Occipital lobe (tissue), 2 donors: ENCODE measurements around the gene TCF3. TPM values are rescaled to one million over a fixed set of nuclear protein-coding genes. Genes with fewer than 3 reads are reported as not detected.
A peak's percentile ranks its signal among the peaks of the same experiment; 100 is the strongest.
"Not testable (repeated sequence)": the region's sequence is repeated elsewhere in the genome, so short reads cannot be mapped to it uniquely, and the experiment has no call there.

Source experiments
- DNase-seq: peaks from one replicate; lab custom pipeline; 2025; lab: John Stamatoyannopoulos, UW
- total RNA-seq: library from RNA; depleted of rRNA; stranded (reverse); fragments of >200 nt; gene quantifications from one replicate; pipeline ENCODE4 v1.2.3, GENCODE V29; 2014

TCF3 gene
- total RNA-seq, result 20.9 TPM

DNA sequence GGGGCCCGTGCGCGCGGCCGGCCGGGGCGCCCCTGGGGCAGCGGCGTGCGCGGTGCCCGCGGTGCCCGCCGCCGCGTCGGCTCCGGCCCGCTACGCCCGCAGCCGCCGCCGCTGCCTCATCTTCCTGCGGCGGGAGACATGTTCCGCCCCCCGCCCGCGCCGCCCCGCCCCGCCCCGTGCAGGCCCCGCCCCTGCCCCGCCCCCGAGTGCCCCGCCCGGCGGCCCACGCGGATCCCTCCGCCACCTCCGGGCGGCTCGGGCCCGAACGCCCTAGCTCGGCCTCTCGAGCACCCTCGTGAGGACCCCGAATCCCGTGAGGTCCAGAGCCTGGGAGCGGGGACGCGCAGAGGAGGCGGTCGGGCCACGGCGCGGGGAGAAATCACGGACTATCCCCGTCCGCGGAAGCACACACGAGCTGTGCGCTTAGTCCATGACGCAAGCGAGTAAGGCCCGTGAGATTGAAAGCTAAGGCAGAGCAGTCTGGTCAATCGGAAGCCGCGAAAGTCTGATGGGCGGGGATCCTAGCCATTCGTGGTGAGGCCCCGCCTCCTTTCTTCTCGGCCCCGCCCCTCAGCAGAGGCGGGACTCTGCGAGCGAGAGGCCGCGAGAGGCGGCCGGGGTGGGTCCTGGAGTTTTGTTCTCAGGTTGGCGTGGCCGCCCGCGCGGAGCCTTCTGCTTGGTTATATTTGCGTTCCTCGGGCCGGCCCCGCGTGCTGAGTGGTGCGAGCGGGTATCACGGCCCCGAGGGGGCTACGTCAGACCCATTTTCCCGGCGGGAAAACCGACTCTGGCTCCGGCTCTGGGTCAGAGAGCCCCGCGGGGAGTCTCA lies at the start of gene TCF3:
TSS of gene TCF3 (minus strand) at position 145 of the 829 bp plus-strand sequence. CDS start 2,367 bp downstream, outside the sequence.
- DNase-seq, result peak; percentile 99

DNA sequence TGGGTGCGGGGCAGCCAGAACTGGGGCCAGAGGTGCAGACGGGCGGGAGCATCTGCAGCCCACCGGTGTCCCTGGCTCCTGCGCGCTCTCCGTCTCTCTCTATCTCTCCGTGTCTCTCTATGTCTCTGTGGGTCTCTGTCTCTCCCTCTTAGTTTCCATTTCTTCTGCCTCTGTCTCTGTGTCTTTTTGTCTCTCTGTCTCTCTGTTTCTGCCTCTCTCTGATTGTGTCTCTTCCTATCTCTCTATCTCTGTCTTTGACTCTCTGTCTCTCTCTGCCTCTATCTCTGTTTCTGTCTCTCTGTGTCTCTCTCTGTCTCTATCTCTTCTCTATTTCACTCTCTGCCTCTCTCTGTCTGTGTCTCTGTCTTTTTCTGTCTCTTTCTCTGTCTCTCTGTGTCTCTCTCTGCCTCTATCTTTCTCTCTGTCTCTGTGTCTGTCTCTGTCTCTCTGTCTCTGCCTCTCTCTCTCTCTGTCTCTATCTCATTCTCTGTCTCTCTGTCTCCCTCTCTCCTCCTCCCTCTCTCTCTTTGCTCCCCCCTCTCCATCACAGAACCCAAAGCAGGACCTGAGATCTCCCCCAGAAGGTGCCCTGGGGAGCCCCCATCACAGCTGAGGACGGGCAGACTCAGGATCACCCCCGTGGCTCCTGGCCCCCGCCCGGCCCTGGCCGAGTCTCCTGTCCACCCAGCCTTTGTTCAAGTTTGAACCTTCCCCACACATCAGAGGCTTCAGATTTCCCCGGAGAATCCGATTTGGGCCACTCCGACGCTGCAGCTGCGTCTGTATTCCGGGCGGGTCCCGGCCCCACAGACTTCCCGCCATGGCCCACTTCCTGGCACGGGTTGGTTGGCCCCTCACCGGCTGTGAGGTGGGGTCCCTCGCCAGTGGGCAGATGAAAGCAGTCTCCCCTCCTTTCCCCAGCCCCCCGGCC lies 48.6 kb upstream of the TCF3 start:
- DNase-seq, result no peak

DNA sequence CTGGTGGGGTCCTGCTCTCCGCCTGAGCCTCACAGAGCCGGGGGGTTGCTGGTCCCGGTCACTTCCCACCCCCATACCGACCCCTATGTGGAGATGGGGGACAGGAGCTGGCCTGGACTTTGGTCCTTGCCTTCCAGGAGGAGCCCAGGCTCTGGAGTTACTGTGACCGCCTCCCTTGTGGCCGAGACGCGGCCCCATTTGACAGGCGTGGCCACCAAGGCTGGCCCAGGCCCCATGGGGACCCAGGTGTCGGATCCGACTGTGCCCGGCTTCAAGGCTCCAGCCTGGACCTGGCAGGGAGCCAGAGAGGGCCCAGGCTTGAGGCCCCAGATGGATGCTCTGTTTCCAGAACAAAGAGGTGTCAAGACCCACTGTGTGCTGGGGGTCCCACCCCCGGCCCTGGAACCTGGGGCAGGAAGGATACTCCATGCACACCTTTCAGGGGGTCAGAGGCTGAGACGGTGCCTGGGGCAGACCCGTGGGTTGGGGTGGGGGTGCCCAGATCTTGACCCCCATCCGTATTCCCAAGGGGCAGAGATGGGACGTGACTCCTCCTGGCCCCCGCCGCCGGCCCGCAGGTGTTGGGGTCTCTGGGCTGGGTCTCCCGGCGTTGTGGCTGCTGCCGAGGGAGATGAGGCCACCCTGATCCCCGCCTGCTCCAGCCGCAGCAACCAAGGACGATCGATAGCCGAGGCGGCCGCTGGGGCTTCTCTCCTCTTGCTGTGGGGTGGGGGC lies 47.8 kb upstream of the TCF3 start:
- DNase-seq, result no peak

DNA sequence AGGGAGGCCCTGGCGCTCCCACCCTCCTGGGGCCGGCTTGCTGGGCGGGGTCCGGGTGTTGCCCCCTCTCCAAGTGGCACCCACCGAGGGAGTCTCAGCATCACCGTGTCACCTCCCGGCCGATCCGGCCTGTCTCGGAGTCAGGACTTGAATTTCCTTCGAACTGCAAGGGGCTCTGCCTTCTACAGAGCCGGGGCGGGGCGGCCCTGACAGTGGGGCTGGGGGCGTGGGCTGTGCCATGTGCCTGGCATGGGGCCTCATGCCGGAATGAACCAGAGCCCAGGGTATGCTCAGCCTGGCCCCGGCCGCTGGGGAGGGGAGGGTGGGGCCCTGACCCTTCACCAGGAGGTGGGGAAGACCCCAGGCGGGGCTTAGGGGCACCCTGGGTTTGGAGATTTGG lies 47.0 kb upstream of the TCF3 start:
- no peak for DNase-seq

DNA sequence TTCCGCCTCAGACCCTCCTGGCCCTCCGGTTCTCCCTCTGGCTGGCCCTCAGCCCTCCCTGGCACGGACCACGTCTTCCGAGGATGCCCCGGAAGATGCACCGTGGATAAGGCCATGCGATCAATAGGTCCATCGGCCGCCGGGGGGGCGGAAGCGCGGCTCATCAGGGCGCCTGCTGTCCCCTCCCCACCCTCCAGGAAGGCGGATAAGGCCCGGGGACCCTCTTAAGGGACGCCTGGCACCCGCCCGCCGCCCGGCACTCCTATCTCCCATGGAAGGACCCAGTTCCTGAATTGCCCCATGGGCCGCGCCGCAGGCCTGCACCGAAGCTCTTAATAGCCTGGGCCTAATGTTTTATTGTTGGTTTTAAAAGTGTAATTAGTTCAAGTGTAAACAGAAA lies 46.2 kb upstream of the TCF3 start:
- no peak for DNase-seq

DNA sequence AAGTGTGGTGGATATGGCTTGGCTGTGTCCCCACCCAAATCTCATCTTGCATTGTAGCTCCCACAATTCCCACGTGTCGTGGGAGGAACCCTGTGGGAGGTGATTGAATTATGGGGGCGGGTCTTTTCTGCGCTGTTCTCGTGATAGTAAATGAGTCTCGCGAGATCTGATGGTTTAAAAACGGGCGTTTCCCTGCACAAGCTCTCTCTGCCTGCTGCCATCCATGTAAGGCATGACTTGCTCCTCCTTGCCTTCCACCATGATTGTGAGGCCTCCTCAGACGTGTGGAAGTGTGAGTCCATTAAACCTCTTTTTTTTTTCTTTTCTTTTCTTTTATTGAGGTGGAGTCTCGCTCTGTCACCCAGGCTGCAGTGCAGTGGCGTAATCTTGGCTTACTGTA lies 43.1 kb upstream of the TCF3 start:
- DNase-seq, result not testable (repeated sequence)

DNA sequence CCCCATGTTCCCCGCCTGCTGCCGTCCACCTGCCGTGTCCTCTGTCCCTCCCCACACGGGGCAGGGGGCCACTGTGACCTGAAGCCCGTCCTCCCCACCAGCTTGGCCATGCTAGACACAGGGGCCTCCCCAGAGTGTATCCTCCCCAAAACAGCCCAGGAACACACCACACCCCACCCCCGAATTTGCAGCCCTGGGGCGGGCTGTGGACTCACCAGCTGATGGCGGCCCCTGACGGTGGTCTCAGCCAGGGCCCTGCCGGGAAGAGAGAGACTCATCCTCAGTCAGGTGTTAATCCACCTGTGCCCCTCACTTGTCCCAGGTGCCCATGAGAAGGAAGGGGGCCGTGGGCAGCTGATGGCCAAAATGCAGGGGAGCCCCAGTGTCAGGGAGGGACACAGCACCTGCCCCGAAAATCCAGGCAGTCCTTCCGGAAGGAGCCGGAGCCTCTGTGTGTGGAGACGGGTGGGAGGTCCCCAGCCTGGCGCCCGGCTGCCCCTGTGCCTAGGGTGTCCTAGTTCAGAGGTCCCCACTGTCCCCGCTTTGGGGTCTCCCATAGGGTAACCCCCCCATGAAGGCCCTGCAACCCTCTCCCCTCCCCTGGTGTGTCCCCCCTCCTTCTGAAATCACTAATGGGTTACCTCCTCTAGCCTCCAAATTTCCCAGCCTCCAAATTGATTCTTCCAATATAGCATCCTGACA lies 39.3 kb upstream of the TCF3 start:
- no peak for DNase-seq

DNA sequence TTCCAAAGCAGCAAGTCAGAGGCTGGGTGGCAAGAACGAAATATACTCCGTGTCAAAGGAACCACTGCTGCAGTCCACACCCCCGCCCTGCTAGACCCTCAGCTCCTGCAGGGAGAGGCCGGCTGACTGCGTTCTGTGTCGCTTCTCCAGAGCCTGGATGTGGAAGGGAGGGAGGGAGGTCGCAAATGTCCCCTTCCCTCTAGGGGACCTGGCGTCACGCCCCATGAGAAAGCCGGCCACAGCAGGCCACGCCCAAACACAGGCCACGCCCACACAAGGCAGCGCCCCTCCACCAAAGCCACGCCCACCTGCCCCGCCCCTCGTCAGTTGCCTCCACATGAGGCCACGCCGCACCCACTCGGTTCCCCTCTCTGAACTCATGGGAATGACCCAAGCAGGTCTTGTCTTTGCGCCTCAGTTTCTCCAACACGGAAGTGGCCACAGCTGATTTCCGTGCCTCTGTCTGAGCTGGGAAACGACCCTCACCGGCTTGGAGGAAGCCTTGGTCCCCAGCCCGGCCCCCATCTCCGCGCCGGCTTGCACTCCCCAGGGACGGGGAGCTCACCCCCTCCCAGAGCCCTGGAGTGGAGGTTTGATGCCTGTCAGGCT lies 38.4 kb upstream of the TCF3 start:
- no peak for DNase-seq

DNA sequence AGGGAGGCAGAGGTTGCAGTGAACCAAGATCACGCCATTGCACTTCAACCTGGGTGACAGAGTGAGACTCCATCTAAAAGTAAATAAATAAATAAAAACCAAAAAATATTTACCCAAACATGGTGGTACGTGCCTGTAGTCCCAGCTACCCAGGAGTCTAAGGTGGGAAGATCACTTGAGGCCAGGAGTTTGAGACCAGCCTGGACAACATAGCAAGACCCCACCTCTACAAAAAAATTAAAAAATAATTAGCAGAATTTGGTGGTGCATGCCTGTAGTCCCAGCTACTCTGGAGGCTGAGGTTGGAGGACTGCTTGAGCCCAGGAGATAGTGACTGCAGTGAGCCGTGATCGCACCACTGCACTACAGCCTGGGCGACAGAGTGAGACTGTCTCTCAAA lies 33.4 kb upstream of the TCF3 start:
- not testable (repeated sequence) for DNase-seq

DNA sequence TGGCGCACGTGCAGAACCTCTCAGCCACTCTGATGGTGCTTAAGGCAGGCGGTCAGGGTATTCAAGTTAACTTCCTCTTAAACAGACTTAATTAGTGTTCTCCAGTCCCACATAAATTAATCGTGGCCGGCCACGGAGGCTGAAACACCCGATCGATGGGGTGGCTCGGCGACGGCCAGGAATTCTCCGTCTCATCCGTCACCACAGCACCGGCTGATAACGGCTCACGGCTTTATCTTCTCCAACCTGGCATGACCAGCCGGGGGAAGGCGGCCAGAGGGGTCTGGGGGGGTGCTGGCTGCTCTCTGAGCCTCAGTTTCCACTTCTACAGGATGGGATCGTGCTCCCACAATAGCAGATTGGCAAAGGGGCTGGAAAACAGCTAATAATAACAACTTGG lies 32.6 kb upstream of the TCF3 start:
- DNase-seq, result no peak

DNA sequence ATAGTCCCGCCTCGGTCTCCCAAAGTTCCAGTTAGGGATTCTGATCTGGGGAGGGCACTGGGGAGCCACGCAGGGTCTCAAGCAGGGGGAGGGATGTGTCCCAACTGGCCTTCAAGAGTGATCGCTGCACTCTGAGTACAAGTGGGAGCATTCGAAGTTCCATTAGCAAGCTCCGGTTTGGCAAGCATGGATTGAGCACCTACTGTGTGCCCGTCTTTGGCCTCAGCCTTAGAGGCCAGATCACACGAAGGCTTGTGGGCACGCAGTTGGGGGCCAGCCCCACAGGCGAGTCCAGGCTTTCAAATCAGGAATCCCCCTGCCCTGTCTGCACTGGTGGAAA lies 32.1 kb upstream of the TCF3 start:
- no peak for DNase-seq

DNA sequence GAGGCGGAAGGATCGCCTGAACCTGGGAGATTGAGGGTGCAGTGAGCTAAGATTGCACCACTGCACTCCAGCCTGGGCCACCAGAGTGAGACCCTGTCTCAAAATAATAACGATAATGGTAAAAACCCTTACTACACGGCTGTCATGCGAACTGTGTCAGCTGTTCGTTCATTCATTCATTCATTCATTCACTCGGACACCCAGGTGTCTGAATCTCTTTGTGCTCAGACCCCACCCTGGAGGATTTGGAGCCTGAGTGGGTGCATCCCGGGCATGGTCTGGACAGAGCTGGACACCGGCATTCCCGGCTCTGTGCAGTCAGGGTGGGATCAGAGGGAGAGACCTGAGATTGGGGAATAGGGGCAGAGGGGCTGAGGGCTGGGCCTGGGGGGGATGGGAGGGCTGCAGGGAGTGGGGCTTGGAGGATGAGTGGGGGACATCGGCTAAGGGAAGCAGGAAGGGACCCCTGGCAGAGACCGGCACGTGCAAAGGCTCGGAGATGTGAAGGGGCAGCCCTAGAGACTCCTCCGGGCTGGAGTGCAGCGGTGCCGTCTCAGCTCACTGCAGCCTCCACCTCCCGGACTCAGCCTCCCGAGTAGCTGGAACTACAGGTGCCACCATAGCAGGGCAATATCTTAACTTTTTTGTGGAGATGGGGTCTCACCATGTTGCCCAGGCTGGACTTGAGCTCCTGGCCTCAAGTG lies 31.6 kb upstream of the TCF3 start:
- DNase-seq, result no peak

DNA sequence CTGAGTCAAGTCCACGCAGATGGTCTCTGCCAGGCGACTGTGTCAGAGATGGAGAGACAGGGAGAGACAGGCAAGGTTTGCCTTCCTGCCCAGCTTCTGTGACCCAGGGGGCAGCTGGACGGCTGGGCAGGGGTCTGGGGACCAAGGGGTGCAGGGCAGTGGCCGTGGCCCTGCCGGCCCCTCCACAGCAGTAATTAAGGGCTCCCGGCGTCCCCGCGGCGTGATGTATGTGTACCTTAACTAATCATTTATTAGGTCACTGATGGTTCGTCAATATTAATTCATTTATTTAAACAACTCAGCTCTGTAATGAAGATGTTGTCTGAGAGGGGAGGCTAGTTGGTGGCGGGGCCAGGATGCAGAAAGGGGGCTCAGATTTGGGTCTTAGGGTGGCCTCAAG lies 28.6 kb upstream of the TCF3 start:
- DNase-seq, result no peak

DNA sequence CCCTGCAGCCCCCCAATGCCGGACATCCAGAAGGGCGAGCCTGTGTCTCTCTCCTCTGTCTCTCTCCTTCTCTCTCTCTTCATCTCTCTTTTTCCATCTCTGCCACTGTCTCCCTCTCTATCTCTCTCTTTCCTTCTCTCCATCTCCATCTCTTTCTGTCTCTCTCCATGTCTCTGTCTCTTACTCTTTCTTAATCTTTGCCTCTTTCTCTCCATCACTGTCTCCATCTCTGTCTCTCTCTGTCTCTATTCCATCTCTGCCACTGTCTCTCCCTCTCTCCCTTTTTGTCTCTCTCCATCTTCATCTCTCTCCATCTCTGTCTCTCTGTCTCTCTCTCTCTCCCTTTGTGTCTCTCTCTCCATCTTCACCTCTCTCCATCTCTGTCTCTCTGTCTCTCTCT lies 25.7 kb upstream of the TCF3 start:
- no peak for DNase-seq

DNA sequence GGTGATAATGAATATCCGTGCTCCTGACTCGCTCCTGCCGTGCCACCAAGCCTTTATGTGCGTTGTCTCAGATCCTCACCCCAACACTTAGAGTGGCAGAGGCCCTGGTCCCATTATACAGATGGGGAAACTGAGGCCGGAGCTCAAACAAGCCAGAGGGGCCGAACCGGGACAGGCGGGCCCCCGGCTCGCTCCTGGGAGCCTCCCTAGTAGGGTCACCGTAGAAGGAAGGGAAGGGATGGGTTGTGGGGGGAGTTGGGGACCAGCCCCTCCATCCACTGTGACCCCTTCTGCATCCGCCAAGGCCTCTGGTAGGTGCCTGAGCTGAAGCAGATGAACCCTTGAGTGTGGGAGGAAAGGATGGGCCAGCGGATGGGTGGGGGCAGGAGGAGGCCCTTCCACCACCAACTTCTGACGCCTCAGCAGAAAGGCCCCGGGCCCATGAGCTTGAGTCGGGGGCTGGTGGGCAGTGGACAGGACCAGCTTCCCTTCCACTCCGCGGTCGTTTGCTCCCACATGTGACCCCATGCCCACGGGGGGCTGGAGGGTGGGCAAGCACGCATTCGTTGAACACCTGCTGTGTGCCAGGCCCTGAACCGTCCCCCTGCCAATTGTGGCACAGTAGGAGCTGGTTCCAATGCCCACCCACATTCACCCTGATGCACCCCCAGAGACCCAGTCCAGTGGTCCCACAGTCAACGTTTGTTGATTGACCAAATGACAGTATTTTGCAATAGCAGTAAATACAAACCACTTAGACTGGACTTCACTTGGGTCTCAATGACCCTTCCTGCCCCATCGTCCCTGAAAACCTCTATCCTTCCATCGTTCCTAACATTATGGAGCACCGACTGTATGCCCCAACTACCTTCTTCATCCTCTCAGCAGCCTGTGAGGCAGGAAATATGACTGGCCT lies 24.2 kb upstream of the TCF3 start:
- DNase-seq, result no peak

DNA sequence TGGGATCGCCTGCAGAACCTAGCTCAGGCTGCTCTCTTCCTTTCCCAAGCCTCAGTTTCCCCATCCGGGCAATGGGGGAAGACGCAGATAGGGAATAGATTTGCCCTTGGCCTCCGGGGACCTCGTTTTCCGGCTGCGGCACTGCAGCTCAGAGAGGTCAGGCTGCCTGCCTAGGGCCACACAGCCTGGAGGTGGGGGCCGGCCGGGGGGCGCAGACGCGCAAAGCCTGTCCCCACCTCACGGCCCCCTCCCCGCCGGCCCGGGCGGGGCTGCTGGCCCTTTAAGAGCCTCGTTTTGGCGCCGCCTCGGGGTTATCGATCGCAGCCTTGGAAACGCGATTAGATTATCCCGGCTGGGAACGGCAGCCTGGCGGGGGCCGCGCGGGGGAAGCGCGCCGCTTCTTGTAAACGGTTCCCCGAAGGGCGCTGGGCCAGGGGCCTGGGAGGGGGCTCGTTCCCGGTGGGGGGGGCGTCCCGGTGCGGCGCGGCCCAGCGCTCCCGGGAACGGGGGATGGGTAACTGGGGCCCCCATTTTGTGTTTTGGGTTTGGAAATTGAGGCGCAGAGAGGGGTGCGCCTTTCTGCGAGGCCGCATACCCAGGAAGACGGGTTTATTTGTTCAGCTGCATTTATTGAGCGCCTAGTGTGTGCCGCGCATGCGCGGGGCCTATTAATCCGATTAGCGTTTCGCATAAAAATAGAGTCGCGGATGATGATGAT lies 23.4 kb upstream of the TCF3 start:
- DNase-seq, result no peak

DNA sequence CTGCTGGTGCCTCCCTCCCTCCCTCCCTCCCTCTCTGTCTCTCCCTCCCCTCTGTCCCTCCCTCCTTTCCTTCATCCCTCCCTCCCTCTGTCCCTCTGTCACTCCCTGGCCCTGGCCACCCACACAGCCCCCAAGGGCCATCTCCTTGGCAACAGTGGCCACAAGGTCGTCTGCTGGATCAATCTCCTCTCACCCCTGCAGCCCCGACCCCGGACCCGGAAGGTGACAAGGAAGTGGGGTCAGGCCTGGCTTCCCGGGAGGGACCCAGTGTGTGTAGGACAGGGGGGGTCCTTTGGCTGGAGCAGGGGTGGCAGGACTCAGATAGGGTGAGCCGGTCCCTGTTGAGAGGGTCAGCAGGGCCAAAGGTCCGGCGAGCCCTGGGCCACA lies 21.9 kb upstream of the TCF3 start:
- DNase-seq, result no peak

DNA sequence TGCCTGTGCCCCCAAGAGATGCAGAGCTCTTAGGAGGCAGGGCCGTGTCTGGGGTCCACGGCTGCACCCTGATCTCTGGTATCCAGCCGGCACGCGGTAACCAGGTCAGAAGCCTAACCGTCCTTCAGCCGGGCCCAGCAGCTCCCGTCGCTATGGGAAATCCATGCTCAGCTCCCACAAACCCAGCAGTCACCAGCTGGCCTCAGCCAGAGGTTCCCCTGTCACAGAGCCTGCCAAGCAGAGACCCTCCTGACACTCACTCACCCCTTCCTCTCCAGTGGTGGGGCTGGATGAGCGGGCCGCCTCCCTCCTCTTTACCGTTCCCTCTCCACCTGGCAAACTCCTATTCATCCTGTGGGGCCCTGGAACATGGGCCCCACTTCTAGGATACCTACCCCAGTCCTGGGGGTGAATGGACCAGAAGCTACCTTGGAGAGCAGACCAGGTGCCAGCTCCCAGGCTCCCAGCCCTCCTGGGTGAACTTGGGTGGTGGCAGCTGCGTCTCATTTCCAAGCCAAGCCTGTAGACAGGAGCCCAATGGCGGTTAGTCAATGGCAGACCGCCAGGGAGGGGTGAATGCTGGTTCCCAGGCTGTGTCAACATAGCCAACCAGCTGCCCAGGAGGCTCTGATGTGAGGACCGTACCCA lies 21.4 kb upstream of the TCF3 start:
- no peak for DNase-seq
